ENCODE data around the gene MRPL33. TPM values are rescaled to one million over a fixed set of nuclear protein-coding genes. Genes with fewer than 3 reads are reported as not detected.

MRPL33 gene
- polyA plus RNA-seq, 3 donors: 67.4 to 341 (median 331) TPM

DNA sequence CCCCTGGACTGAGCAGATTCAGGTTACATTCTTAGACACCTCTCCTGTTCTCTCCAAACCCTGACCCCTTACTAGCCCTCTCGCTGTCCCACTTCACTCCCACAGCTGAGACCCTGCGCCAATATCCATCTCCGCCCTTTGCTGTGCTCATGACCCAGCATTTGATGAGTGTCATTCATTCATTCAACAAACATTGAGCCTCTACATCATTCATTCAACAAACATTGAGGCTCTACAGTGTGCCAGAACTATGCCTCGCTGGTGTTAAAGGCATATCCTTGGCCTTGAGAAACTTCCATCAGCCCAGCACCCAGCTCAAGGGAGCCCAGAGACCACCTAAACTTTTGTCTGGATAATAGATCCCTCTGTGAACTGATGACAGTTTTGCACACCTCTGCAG, 41.9 kb upstream of the MRPL33 start:
- Histone ChIP-seq H3K4me2 (replicated peaks; ENCODE audit: extremely low read depth, low read length, poor library complexity, severe bottlenecking) (no peak overlapping the region), H4K20me1 (ENCODE audit: insufficient read depth, low read length) (no peaks in the 10 kb centered on the region), H2AFZ (ENCODE audit: insufficient read depth, low read depth, low read length, poor library complexity, severe bottlenecking) (no peak overlapping the region), H3K9me3 (replicated peaks in 1 of 2; ENCODE audit: control insufficient read depth in 1 of 2, insufficient read depth in 1 of 2, low read length in 2 of 2) (peaks cover 0 to 5% of the 10 kb centered on the region in 2 donors), H3K36me3 (replicated peaks in 1 of 2; ENCODE audit: control insufficient read depth in 1 of 2, insufficient read depth in 2 of 2, low read length in 2 of 2) (no peaks in the 10 kb centered on the region), H3K9ac (ENCODE audit: insufficient read depth, low read length, poor library complexity, severe bottlenecking) (no peak overlapping the region), H3K27ac (ENCODE audit: low read depth in 1 of 2, low read length in 2 of 2) (no peak overlapping the region), H3K4me1 (ENCODE audit: control insufficient read depth in 1 of 2, insufficient read depth in 2 of 2, low read length in 2 of 2) (peaks cover 8 to 11% of the 10 kb centered on the region in 2 donors), H3K79me2 (ENCODE audit: insufficient read depth, low read length) (no peaks in the 10 kb centered on the region), H3K27me3 (ENCODE audit: control insufficient read depth in 2 of 2, insufficient read depth in 2 of 2, low read length in 2 of 2) (no peaks in the 10 kb centered on the region), H3K4me3 (replicated peaks in 1 of 3; ENCODE audit: low read depth in 2 of 3, low read length in 3 of 3) (no peak overlapping the region)
- Mint-ChIP-seq H3K4me3 (no peak overlapping the region), H3K36me3 (no peaks in the 10 kb centered on the region), H3K4me1 (peaks cover 17% of the 10 kb centered on the region), H3K27ac (no peak overlapping the region), H3K9me3 (peaks cover 2 to 12% (median 6%) of the 10 kb centered on the region in 7 donors), H3K27me3 (ENCODE audit: low read depth in 3 of 3) (peaks cover 0 to 3% (median 0%) of the 10 kb centered on the region in 3 donors)
- TF ChIP-seq, protein P1, sequence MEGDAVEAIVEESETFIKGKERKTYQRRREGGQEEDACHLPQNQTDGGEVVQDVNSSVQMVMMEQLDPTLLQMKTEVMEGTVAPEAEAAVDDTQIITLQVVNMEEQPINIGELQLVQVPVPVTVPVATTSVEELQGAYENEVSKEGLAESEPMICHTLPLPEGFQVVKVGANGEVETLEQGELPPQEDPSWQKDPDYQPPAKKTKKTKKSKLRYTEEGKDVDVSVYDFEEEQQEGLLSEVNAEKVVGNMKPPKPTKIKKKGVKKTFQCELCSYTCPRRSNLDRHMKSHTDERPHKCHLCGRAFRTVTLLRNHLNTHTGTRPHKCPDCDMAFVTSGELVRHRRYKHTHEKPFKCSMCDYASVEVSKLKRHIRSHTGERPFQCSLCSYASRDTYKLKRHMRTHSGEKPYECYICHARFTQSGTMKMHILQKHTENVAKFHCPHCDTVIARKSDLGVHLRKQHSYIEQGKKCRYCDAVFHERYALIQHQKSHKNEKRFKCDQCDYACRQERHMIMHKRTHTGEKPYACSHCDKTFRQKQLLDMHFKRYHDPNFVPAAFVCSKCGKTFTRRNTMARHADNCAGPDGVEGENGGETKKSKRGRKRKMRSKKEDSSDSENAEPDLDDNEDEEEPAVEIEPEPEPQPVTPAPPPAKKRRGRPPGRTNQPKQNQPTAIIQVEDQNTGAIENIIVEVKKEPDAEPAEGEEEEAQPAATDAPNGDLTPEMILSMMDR (IDR thresholded peaks at IDR 0.05): no peak
- intact Hi-C loops (cut with micrococcal nuclease): no loop called here
- WGBS (ENCODE audit: insufficient coverage): 98% methylated on average over 4 of the region's 4 CpGs
- DNase-seq: no peak

DNA sequence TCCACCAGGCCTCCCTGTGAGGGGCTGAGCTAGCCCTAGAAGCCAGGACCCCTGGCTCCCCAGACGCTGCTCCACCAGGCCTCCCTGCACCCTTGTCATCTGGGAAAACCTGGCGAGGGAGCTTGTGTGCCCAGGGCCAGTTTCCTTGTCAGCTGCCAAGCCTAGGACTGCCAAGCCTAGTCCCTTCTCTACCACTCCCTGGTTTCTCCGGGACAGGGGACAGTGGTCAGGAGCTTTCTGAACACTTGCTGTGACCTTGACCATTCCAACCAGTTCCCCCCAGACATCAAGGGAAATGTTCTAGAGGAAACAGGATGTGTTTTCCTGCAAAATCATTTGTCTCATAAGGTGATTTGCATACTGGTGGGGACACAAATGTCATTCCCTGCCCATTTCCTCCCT, 41.3 kb upstream of the MRPL33 start:
- H3K27me3 Mint-ChIP-seq (ENCODE audit: low read depth in 3 of 3): peaks cover 4 to 5% (median 4%) of the 10 kb centered on the region in 3 donors
- no peak overlapping the region for H3K27ac Mint-ChIP-seq
- Histone ChIP-seq H3K9ac (ENCODE audit: insufficient read depth, low read length, poor library complexity, severe bottlenecking) (no peak overlapping the region), H3K36me3 (replicated peaks in 1 of 2; ENCODE audit: control insufficient read depth in 1 of 2, insufficient read depth in 2 of 2, low read length in 2 of 2) (no peaks in the 10 kb centered on the region), H3K79me2 (ENCODE audit: insufficient read depth, low read length) (no peaks in the 10 kb centered on the region), H3K4me3 (replicated peaks in 1 of 3; ENCODE audit: low read depth in 2 of 3, low read length in 3 of 3) (no peak overlapping the region), H3K27me3 (ENCODE audit: control insufficient read depth in 2 of 2, insufficient read depth in 2 of 2, low read length in 2 of 2) (no peaks in the 10 kb centered on the region), H2AFZ (ENCODE audit: insufficient read depth, low read depth, low read length, poor library complexity, severe bottlenecking) (no peak overlapping the region), H3K4me2 (replicated peaks; ENCODE audit: extremely low read depth, low read length, poor library complexity, severe bottlenecking) (no peak overlapping the region), H3K4me1 (ENCODE audit: control insufficient read depth in 1 of 2, insufficient read depth in 2 of 2, low read length in 2 of 2) (peaks cover 12 to 15% of the 10 kb centered on the region in 2 donors), H4K20me1 (ENCODE audit: insufficient read depth, low read length) (no peaks in the 10 kb centered on the region), H3K9me3 (replicated peaks in 1 of 2; ENCODE audit: control insufficient read depth in 1 of 2, insufficient read depth in 1 of 2, low read length in 2 of 2) (peaks cover 0 to 5% of the 10 kb centered on the region in 2 donors), H3K27ac (ENCODE audit: low read depth in 1 of 2, low read length in 2 of 2) (no peak overlapping the region)
- 77% methylated on average over 3 of the region's 3 CpGs for WGBS (ENCODE audit: insufficient coverage)
- H3K4me3 Mint-ChIP-seq: no peak overlapping the region
- TF ChIP-seq, protein P1 (IDR thresholded peaks at IDR 0.05): no peak
- no peak for DNase-seq
- H3K4me1 Mint-ChIP-seq: peaks cover 22% of the 10 kb centered on the region
- intact Hi-C loops (cut with micrococcal nuclease): no loop called here
- peaks cover 2 to 12% (median 6%) of the 10 kb centered on the region in 7 donors for H3K9me3 Mint-ChIP-seq
- H3K36me3 Mint-ChIP-seq: no peaks in the 10 kb centered on the region
